K562 (cell line): ENCODE results near the gene RNU1-2.
"Not testable (repeated sequence)": the region's sequence is repeated elsewhere in the genome, so short reads cannot be mapped to it uniquely, and the experiment has no call there.

ENCODE experiments used
- E2F6 ChIP-seq, 2 experiments: IDR thresholded peaks; 2 replicates each; pipeline ENCODE4 v1.6.1; 2011; ENCODE audit warnings: borderline replicate concordance in 1 of 2, control low read depth in 1 of 2, low read depth in 1 of 2, low read length in 1 of 2, mild to moderate bottlenecking in 1 of 2, mixed read lengths in 1 of 2, moderate library complexity in 1 of 2; ENCODE audit not compliant: insufficient read depth in 1 of 2, insufficient read length in 1 of 2, poor library complexity in 1 of 2, severe bottlenecking in 1 of 2; ENCODE audit errors: extremely low read depth in 1 of 2
- ELK1 ChIP-seq: sonication (generic); formaldehyde crosslinking; IDR thresholded peaks from 2 replicates; pipeline ENCODE4 v1.8.1; 2022; ENCODE audit warnings: missing genetic modification reagents
- LARP7 ChIP-seq: fragments of 450-650 bp; IDR thresholded peaks from 2 replicates; pipeline ENCODE4 v1.6.1; 2016
- POLR2AphosphoS2 ChIP-seq: IDR thresholded peaks from 2 replicates; pipeline ENCODE4 v1.6.1; 2012; ENCODE audit warnings: low read length, improper control_type of control experiment
- POLR2AphosphoS5 ChIP-seq: IDR thresholded peaks from 2 replicates; pipeline ENCODE4 v1.6.1; 2011; ENCODE audit warnings: mild to moderate bottlenecking, low read depth, low read length, moderate library complexity; ENCODE audit not compliant: control insufficient read depth, insufficient read depth
- SMARCE1 ChIP-seq: fragments of 450-650 bp; IDR thresholded peaks from 2 replicates; pipeline ENCODE4 v1.7.1; 2016; ENCODE audit warnings: mild to moderate bottlenecking
- SNIP1 ChIP-seq: fragments of 450-650 bp; IDR thresholded peaks from 2 replicates; pipeline ENCODE4 v1.7.1; 2017; ENCODE audit warnings: low read depth, mild to moderate bottlenecking
- TAF7 ChIP-seq: fragments of 450-650 bp; IDR thresholded peaks from 2 replicates; pipeline ENCODE4 v1.6.1; 2016; ENCODE audit warnings: missing genetic modification characterization, missing compliant biosample characterization
- ZBTB11 ChIP-seq, 3 experiments: fragments of 200-800 bp in 1 of 3; fragments of 250-450 bp in 1 of 3; fragments of 450-650 bp in 1 of 3; sonication (Bioruptor Pico) in 1 of 3; sonication (Bioruptor generic) in 1 of 3; formaldehyde crosslinking in 1 of 3; IDR thresholded peaks; 2 replicates each; pipeline versions ENCODE4 v1.6.1 to v1.8.0; 2016 to 2022; ENCODE audit warnings: mild to moderate bottlenecking in 2 of 3, missing genetic modification characterization in 2 of 3, missing compliant biosample characterization in 1 of 3, moderate library complexity in 1 of 3
- ZBTB7A ChIP-seq: IDR thresholded peaks from 2 replicates; pipeline ENCODE4 v1.6.1; 2011; ENCODE audit warnings: low read depth, mild to moderate bottlenecking, low read length, moderate library complexity, borderline replicate concordance; ENCODE audit not compliant: control insufficient read depth
- ZNF263 ChIP-seq: sonication (generic); formaldehyde crosslinking; IDR thresholded peaks from 2 replicates; pipeline ENCODE4 v1.8.0; 2022; ENCODE audit warnings: mild to moderate bottlenecking, missing genetic modification reagents, borderline replicate concordance
- ZNF707 ChIP-seq: fragments of 250-450 bp; sonication (Bioruptor Pico); conservative IDR thresholded peaks from 2 replicates; pipeline ENCODE4 v1.8.0; 2022; ENCODE audit warnings: inconsistent platforms, mild to moderate bottlenecking, moderate library complexity
- TF ChIP-seq, protein P1 (sequence below), 3 experiments: IDR thresholded peaks in 2 of 3; conservative IDR thresholded peaks in 1 of 3; 2 replicates each; pipeline ENCODE4 v1.5.1; 2011 to 2012; ENCODE audit warnings: low read length in 3 of 3, mild to moderate bottlenecking in 3 of 3, control low read depth in 2 of 3, improper control_type of control experiment in 1 of 3, inconsistent platforms in 1 of 3, low read depth in 1 of 3, mixed read lengths in 1 of 3, moderate library complexity in 1 of 3; ENCODE audit not compliant: insufficient read depth in 2 of 3
- TF ChIP-seq, protein P2 (sequence below): fragments of 250-450 bp; sonication (Bioruptor Pico); IDR thresholded peaks from 2 replicates; pipeline ENCODE4 v1.8.0; 2021; ENCODE audit warnings: mild to moderate bottlenecking, moderate library complexity

DNA sequence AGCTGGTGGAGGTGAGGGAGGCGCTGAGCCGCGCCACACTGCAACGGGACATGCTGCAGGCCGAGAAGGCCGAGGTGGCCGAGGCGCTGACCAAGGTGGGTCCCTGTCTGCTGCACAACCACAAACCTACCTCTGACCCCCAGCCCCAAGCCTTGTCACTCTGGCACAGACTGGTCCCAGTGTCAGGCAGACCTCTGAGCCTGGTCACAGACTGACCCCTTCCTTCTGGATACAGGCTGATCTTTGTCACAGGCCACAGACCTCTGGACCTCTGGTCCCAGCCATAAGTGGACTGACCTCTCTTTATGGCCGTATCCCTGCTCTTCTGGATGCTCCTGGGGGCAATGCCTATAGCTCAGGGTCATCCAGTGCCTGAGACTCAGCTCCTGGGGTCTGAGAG lies 49.7 kb downstream of the RNU1-2 start:
- TF ChIP-seq ELK1 (CRISPR knock-in tag); SNIP1; ZBTB11 (CRISPR knock-in tag; IDR thresholded peaks at IDR 0.05); SMARCE1; TAF7; POLR2AphosphoS2; ZBTB7A; LARP7; POLR2AphosphoS5; ZNF263; E2F6 (IDR thresholded peaks at IDR 0.05; ENCODE audit: borderline replicate concordance in 1 of 2, extremely low read depth in 1 of 2, insufficient read depth in 1 of 2, insufficient read length in 1 of 2, low read depth in 1 of 2, low read length in 1 of 2, poor library complexity in 1 of 2, severe bottlenecking in 1 of 2); ZNF707 (CRISPR knock-in tag): not testable (repeated sequence)
- TF ChIP-seq, protein P1, sequence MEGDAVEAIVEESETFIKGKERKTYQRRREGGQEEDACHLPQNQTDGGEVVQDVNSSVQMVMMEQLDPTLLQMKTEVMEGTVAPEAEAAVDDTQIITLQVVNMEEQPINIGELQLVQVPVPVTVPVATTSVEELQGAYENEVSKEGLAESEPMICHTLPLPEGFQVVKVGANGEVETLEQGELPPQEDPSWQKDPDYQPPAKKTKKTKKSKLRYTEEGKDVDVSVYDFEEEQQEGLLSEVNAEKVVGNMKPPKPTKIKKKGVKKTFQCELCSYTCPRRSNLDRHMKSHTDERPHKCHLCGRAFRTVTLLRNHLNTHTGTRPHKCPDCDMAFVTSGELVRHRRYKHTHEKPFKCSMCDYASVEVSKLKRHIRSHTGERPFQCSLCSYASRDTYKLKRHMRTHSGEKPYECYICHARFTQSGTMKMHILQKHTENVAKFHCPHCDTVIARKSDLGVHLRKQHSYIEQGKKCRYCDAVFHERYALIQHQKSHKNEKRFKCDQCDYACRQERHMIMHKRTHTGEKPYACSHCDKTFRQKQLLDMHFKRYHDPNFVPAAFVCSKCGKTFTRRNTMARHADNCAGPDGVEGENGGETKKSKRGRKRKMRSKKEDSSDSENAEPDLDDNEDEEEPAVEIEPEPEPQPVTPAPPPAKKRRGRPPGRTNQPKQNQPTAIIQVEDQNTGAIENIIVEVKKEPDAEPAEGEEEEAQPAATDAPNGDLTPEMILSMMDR (IDR thresholded peaks at IDR 0.05 in 2 of 3, conservative IDR thresholded peaks at IDR 0.05 in 1 of 3; ENCODE audit: insufficient read depth in 2 of 3, low read depth in 1 of 3, low read length in 3 of 3), result not testable (repeated sequence)
- TF ChIP-seq, protein P2, sequence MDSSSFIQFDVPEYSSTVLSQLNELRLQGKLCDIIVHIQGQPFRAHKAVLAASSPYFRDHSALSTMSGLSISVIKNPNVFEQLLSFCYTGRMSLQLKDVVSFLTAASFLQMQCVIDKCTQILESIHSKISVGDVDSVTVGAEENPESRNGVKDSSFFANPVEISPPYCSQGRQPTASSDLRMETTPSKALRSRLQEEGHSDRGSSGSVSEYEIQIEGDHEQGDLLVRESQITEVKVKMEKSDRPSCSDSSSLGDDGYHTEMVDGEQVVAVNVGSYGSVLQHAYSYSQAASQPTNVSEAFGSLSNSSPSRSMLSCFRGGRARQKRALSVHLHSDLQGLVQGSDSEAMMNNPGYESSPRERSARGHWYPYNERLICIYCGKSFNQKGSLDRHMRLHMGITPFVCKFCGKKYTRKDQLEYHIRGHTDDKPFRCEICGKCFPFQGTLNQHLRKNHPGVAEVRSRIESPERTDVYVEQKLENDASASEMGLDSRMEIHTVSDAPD (CRISPR knock-in tag), result not testable (repeated sequence)
